CD4-positive, alpha-beta T cell treated with Interleukin-10 for 1 hour (primary cell): ENCODE results near the gene GAS6.

Source experiments
- DNase-seq: peaks from one replicate; pipeline ENCODE4 v3.0.0-alpha.2; 2020

Gene GAS6

DNA sequence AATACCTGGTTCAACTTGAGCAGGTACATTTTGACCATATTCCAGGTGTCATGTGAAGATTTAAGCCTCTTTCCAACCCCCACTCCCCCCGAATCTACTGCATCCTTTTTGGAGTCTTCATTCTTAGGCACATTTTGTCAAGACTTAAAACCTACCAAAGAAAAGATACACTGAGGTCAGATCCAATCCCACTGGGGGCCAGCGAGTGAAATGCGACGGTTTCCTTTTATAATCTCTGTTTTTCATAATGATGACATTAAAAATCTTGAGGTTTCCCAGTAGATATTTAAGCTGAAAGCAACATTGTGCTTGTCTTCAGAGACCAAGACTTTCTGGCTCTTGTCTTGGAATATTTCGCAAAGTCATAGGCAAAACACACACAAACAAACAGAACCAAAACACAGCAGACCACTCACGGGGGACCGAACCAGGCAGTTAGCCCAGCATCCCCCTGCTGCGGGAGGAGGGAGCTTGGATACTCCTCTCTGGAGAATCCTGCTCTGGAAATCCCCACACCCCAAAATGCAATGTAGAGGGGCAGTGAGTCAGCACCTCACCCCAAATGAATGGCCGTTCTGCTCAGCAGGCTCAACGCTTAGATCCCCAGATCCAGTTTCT is 506 bp upstream of the GAS6 start:
- DNase-seq: no peak

DNA sequence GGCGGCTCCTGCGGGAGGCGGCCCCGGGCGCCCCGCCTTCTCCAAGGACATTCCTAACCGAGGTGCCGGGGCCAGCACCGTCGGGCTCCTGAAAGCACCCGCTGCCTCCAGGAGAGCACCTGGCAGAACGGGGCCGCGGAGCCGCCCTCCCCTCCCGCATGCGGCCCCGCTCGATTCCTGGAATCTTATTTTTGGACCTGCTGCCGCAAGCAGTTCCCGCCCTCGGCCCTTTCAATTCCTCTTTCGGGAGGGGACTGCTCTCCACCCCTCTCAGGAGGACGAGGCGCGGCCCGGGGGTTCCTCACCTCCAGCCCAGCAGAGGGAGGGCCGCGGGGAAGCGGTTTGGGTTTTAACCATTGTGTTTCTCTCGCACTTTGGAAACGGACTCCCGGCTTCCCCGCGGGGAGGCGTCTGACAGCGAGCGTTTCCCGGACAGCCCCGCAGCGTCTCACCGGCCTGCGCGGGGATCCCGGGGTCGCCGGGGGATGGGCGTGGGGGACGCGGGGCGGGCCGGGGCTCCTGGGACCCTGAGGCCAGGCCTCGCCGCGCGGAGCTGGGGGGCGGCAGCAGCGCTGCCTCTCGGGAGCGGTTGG is 849 bp downstream of the GAS6 start:
- peak; percentile 24 for DNase-seq

DNA sequence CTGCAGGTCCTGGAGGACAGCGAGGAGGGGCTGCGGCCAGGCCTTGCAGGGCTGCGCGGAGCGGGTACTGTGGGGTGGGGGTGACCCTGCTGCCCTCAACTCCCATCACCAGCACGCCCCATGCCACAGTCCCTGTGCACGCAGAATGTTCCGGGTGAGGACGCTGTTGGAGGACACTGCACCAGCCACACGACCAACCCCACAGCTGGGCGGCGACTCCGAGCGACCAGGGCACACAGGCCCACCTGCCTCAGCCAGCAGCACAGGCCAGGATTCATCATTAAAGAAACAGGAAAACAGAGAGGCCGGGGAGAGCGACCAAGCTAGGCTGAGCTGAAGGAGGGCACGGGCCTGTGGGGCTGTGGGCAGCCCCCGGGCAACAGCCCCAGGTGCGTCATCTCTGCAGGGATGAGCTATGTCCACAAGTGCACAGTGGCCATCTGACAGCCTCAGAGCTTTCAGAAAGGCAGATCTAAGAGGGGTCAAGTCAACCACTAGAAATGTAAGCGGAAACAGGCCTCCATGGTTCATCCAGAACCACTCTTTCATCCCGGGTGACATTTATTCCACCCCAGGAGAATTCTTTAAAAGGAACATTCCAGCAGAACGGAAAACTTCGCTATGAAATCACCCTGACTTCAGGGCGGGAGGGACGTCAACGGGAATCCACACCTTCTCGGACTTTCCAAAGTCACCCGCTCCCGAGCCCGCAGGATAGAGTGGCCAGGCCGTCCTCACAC is 1.5 kb downstream of the GAS6 start:
- no peak for DNase-seq

DNA sequence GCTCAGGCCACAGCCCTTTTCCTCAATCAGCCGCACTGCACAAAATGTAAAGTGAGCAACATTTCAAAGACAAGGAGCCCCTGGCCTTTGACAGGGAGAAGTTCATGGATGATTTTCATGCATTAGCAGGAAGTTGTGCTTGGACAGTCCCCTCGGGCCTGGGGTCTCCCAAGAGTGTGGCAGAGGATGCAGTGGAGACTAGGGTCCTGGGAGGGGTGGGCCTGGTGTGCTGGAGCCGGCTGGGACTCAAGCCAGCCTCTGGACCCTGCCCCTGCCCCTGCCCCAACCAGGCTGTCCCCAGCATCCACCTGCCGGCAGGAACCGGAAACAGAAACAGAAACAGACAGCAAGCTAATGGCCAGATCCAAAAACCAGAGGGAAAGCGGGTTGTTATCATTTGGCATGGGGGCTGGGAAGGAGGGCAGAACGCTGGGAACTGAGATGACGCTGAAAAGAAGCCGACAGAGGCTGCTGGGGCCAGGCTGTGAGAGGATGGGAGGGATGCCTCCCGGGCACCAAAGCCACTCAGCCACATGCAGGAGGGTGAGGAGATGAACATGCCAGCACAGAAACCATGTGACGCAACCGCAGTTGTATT is 2.3 kb downstream of the GAS6 start:
- no peak for DNase-seq

DNA sequence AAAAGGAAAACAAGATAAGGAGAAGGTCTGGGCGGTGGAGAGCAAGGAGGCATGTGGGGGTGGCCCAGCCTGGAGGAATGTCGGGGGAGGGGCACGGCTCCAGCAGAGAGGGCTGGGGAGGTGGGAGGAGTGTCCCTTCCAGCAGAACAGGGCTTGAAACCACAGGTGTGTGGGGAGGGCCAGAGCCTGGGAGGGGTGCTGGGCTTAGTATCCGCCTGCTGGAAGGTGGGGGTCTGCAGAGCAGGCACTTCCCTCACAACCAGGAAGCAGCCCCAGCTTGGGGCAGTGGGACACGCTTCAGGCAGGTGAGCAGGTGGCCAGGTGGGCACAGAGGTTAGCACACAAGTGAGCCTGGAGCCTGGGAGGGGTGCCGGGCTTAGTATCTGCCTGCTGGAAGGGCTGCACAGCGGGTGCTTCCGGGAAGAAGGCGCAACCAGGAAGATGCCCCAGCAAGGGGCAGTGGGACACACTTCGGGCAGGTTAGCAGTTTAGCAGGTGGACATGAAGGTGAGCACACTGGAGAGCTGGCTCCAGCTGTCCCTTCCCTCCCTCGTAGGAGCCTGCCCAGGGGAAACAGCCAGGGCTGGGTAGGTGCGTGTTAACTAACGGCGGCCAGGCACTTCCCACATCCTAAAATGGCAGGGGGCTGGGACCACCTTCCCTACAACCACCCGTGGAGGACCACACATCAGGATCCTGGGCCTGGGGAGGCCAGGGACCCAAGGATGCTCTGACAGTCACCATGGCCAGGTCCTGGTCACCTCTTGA is 3.0 kb downstream of the GAS6 start:
- DNase-seq: no peak

DNA sequence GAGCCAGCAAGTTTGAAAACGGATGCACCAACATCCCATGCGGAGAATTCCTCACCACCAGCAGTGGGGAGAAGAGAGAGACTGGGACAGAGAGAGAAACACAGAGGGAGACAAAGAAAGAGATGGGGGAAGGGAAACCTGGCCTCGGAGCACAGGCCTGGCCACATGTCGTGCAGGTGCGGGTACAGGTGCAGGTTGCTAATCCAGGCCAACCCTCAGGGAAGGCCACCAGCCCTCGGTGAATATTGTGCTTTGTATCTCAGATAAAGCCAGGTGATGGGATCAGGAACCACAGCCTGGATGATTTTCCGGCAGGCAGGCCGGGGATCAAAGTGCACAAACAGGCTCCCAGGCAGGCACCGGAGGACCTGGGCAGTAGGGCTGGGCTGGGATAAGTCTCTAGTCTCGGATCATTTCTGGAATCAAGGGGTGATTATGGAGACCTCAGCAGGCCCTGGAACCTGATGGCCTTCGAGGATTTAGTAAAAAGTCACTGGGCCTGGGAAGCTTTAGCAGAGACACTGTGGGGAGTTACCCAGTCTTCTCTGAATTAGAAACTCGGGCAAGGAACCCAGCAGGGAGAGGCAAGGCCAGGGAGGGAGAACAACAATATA is 3.7 kb downstream of the GAS6 start:
- no peak for DNase-seq

DNA sequence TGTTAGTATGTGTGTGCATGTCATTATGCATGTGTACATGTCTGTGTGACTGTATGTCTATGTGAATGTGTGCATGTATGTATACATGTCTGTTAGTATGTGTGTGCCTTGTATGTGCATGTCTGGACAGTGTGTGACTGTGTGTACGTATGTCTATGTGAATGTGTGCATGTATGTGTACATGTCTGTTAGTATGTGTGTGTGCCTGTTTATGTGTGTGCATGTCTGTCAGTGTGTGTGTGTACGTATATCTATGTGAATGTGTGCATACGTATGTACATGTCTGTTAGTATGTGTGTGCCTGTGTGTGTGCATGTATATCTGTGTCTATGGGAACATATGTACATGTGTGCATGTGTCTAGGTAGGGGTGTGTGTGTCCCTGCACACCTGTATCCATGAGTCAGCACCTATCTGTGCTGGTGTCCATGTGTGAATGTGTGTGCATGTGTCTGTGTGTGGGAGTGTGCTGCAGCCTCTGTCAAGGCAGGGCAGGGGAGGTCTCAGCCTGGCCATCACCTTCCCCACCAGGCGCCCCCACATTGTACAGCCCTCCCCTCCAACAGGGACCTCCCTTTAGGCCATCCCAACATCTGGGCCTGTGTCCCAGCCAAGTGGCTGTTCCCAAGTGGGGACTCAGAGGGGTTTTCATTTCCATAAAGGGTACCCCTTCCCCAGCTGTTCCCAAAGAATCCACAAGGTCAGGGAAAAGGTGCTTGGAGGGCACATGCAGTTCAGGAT is 4.4 kb downstream of the GAS6 start:
- no peak for DNase-seq

DNA sequence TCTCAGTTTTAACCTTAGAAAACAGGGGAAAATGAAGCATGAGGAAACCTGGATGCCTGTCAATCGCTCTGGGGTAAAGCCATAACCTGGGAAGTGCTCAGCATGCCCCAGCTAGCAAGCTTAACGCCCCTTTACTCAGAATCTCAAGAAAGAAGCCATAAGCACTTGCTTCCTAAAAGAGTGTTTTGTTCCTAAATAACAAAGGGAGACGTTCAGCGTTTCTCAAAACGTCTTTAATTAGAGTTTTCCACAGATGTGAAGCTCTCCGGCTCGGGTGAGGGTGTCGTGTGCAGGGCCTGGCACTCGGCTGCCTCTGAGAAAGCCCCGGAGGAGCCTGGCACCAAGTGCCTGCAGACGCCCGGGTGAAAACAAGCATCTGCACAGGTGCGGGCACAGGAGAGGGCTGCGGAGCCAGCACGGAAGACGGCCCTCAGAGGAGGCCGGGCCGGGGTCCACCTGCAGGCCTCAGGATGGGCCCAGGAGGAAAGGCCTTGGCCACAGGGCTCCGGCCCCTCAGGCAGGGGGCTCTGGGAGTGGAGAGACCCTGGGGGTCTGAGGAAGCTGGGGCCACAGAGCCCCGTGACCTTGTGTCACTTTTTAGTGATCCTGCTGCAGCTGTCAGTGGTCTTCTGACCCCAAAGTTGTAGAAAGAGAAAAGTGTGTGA is 6.2 kb downstream of the GAS6 start:
- DNase-seq: no peak

DNA sequence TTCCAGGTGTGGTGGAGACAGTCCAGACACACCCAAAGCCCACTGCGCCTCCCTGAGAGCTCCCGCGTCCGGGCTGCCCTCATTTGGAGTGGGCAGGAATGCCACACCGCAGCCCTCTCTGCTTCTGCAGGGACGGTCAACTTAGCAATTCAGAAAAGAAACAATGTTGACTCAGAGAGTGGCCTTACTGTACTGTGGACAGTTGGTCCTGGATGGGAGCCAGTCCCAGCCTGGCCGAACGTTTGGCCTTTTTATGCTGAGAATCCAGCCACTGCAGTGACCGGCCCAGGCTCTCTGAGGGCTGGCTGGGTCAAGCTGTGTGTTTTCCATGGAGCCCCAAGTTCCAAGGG is 7.2 kb downstream of the GAS6 start:
- DNase-seq: no peak

DNA sequence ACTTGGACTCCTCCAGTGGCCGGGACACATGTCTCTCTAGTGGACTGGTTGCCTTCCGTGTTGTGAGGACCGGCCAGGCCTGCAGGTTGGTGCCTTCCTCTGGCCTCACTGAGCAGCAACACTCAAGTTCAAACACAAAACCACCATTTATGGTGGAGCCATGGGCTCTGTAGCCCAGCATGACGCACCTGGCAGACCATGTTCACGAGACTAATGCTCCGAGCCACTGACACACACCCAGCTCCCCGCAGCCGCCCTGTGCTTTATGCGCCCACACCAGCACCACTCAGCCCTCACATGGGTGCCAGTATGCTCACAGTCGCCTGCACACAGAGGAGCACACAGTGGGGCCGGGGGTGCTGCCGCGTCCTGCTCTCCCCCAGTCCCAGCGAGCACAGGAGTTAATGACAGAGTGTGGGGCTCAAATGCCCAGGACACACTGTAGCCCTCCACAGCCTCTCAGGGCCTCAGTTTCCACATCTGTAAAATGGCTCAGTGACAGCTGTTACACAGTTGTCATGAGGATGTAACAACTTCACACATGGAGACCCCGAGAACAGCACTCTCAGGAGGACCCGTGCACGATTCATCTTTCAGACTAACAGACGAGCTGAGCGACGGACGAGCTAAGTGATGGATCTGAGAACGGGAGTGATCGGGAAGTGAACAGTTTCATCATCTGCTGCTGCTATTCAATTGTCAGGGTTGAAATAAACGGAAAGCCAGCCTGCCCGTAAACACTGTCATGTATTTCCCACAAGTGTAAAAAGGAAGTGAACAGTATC is 7.8 kb downstream of the GAS6 start:
- DNase-seq: no peak

DNA sequence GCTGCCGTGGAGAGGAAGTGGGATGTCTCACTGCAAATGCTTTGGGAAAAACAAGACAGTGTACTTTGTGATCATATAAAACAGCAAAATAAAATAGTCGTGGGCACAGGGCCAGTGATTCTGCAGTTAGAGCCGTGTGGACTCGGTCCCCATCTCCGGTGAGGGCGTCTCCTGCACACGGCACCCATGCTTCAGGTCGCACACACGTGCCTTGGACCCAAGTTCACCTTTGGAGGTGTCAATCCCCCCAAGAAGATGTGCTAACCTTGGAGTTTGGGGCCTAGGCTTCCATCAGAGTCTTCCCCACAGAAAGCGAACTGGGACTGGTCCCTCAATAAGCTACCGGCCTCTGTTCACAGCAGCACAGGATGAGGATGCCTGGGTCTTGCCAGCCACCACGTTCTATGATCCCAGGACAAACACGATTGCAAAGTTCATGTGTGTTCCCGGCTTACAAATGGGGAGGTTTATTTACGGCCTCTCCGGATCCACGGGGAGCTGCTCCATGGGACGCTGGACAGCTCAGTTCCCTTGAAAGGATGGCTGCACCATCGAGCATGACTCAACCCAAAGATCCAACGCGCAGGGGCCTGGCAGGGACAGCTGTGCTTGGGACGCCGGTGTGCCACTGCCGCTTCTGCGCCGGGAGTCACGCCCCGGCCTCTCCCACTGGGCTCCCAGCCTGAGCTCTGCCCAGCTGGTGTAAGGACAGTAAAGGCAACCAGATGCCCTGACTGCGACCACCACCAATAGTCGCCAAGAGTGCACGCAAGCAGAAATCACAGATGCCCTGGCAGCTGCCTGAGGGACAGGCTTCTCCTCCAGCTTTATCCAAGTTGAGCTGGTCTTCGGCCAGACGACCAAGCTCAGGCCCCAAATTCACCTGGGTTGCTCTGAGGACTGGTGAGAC is 8.6 kb downstream of the GAS6 start:
- no peak for DNase-seq

DNA sequence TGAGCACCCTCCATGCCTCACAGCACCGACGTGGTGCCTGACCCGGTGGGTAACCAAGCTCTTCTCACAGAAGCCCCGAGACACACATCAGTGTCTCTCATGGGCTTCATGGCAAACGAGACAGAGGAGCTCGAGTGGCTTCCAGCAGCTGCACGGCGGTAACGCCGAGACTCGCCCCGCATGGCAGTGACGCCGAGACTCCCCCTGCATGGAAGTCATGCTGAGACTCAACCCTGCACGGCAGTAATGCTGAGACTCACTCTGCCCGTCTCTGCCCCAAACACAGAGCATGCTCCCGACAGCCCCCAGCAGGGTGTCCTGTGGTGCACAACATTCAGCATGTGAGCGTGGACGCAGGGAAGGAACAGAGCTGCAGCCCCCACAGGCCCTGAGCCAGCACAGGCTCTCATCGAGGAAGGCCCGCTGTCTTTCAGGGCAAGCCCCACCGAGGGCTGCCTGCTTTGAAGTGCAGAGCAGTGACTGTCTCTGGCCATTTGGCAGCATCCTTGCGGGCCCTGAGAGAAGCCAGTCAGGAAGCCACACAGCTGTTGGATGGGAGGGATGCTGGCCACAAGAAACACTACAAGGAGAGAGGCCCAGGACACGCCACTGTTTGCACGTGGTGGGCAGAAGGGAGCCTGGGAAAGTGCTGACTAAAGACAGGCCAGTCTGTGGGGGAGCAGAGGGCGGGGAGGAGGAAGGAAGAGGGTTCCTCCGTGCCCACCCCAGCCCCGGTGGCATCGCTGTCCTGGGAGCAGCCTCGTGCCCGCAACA is 9.5 kb downstream of the GAS6 start:
- DNase-seq: no peak

DNA sequence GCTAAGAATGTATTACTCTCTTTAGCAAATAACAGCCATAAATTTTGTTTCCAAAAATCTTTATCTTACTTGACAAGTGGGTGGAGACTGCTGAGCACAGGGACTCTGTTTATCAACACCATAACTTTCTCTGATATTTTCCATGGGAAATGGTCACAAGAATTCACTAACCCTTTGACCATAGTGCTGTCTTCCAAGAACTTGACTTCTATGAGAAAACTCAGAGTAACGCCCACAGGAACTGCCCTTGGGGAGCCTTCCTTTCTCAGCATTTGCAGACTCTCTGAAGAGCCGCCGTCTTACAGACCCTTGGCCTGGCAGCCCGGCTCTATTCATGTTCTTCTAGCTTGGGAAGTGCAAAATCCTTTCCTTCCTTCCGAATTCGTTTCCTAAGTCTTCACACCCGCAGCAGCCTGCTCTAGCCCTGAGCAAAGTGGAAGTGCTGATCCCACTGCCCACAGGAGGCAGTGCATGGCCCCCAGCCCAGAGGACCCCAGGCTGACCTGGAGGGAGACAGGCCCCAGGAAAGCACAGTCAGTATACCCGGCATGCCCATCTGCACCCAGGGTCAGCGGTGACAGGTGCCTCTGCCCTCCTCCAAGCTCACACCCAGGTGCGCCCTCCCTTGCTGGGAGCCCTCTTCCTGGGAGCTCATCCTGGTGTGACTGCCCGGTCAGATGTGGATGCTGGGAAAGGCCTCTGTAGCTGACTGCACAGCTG is 10.2 kb downstream of the GAS6 start:
- no peak for DNase-seq

DNA sequence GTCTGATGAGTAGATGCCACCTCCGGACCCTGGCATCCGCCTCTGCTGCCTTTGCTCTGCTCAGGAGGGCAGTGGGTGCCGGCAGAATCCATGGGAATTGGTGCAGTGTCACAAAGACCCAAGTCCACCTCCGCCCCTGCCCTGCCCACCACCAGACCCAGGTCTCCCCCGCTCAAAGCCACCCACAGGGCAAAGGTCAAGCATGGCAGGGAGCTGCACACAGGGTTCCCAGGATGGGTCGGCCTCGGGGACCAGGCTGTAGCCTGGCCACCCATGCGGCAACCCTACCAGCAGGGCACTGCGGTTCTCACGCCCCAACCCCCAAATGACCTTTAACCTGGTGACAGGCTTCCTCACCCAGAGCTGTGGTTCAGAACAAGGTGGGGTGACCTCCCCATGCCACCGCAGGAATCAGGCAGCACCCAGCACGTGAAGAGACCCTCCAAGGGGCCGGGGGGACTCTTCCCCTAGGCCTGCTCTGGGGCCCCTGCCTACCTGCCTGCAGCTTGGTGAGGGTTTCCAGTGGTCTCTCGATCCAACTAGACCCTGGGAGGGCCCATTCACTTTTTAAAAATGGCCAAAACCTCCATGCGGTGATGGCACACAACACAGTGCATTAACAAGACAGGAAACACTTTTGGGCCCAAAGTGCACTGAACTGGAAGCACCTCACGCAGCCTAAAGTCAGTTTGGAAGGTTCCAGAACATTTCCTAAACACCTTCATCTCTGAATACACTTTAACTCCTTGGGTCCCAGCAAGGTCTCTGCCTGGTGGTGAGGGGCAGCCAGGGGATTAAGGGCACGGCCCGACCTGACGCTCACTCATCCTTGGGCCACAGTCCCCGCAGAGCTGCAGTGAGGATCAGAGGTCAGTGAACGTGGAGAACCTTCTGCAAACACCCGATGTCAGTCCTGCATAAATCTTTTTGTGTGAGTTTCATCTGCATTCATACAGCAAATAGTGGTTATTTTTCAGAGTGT is 11.0 kb downstream of the GAS6 start:
- DNase-seq: no peak

DNA sequence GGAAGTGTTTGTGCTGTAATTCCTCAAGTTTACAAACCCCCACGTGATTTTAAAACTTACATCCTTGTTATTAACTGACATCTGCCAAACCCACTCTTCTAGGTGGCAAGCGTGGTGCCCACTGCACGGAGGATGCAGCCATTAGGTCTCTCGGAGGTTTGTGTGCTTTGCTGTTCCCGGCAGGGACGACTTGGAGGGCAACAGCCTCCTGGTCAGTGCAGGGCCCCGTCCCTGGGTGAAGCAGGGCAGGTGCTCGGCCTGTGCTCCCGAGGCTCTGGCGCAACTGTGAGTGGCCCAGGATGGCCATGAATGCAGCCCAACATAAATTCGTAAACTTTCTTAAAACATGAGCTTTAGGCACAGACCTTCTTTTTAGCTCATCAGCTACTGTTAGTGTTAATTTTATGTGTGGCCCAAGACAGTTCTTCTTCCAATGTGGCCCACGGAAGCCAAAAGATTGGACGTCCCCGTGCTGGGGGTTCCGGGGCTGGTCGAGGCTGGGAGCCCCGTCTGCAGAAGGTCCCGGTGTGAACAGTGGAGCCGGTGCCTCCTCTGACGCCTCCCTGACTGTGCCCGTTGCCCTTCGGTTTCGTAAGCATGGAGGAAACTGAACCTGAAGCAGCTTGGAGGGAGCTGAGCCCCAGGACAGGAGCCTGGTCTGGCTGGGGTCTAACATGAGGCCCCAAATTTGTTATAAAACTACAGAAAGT is 11.9 kb downstream of the GAS6 start:
- DNase-seq: no peak

DNA sequence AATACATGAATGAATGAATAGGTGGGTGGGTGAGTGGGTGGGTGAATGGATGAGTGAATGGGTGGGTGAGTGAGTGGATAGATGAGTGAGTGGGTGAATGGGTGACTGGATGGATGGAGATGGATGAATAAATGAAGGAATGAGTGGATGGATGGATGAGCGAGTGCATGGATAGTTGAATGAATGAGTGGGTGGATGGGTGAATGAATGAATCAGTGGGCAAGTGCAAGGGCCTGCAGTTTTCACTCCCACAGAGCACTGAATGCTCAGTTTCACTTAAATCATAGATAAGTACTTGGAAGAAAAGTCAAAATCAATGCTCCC is 12.4 kb downstream of the GAS6 start:
- DNase-seq: no peak
